H1 (cell line): ENCODE data around the gene KCNMB2. TPM values are rescaled to one million over a fixed set of nuclear protein-coding genes. Genes with fewer than 3 reads are reported as not detected.

Experiments
- CTCF ChIA-PET: fragments of 300-600 bp; sonication (Branson Sonifier 250); formaldehyde crosslinking; loops from one replicate; lab custom pipeline; 2021; ENCODE audit not compliant: partially characterized antibody; lab: Charles Lee
- POLR2A ChIA-PET: fragments of 300-600 bp; sonication (Branson Sonifier 250); formaldehyde crosslinking; loops from one replicate; lab custom pipeline; 2021; ENCODE audit warnings: inconsistent platforms; ENCODE audit not compliant: partially characterized antibody; lab: Charles Lee
- DNase-seq, 2 experiments: peaks; one replicate each; pipeline versions ENCODE4 v3.0.0 to v3.0.0-alpha.2; 2010 to 2022; ENCODE audit warnings: low spot score in 2 of 2, low read depth in 1 of 2, mixed read lengths in 1 of 2
- FAIRE-seq: peaks from 2 replicates; lab custom pipeline; 2011; peaks lifted over from hg19 to GRCh38; lab: Jason Lieb, UNC
- H2AFZ ChIP-seq: 2 replicates; pipeline ENCODE4 v1.8.1; 2012; ENCODE audit warnings: low read length, inconsistent platforms
- H2AK5ac ChIP-seq: 2 replicates; pipeline ENCODE4 v1.6.1; 2013; ENCODE audit warnings: low read depth, low read length
- H2BK120ac ChIP-seq: replicated peaks from 2 replicates; pipeline ENCODE3; 2013; ENCODE audit warnings: low read depth, low read length, inconsistent platforms
- H2BK12ac ChIP-seq: 2 replicates; pipeline ENCODE4 v1.6.1; 2013; ENCODE audit warnings: low read depth, low read length
- H2BK15ac ChIP-seq: 2 replicates; pipeline ENCODE4 v1.6.1; 2013; ENCODE audit warnings: low read length
- H2BK20ac ChIP-seq: 2 replicates; pipeline ENCODE4 v1.6.1; 2013; ENCODE audit warnings: low read length
- H2BK5ac ChIP-seq: 2 replicates; pipeline ENCODE4 v1.6.1; 2013; ENCODE audit warnings: low read depth, low read length
- H3K14ac ChIP-seq: 2 replicates; pipeline ENCODE4 v1.6.1; 2013; ENCODE audit warnings: inconsistent platforms; ENCODE audit not compliant: insufficient read length
- H3K18ac ChIP-seq: 2 replicates; pipeline ENCODE4 v1.6.1; 2013; ENCODE audit warnings: low read length; ENCODE audit errors: extremely low read depth
- H3K23ac ChIP-seq: 2 replicates; pipeline ENCODE4 v1.6.1; 2013; ENCODE audit warnings: inconsistent platforms; ENCODE audit not compliant: insufficient read length
- H3K23me2 ChIP-seq: 2 replicates; pipeline ENCODE4 v1.6.1; 2013; ENCODE audit warnings: low read depth, low read length
- H3K27ac ChIP-seq: 2 replicates; pipeline ENCODE4 v1.6.1; 2011; ENCODE audit warnings: low read depth, low read length, inconsistent platforms
- H3K27me3 ChIP-seq, 4 experiments: replicated peaks in 1 of 4; 1 replicate in 1 of 4; 2 replicates in 3 of 4; pipeline versions ENCODE4 v1.6.1 to v1.8.1; 2011 to 2013; ENCODE audit warnings: low read length in 3 of 4, mild to moderate bottlenecking in 3 of 4, inconsistent platforms in 2 of 4, mixed read lengths in 2 of 4, moderate library complexity in 1 of 4; ENCODE audit not compliant: control insufficient read depth in 3 of 4, insufficient read depth in 3 of 4; ENCODE audit errors: extremely low read depth in 1 of 4
- H3K36me3 ChIP-seq, 4 experiments: 2 replicates each; pipeline versions ENCODE4 v1.6.1 to v1.8.1; 2011 to 2013; ENCODE audit warnings: mild to moderate bottlenecking in 4 of 4, low read length in 3 of 4, moderate library complexity in 2 of 4, control low read depth in 1 of 4, inconsistent platforms in 1 of 4; ENCODE audit not compliant: insufficient read depth in 4 of 4, control insufficient read depth in 2 of 4
- H3K4ac ChIP-seq: replicated peaks from 2 replicates; pipeline ENCODE3; 2013; ENCODE audit warnings: low read length, low read depth, mixed read lengths, inconsistent platforms; ENCODE audit not compliant: insufficient read length
- H3K4me1 ChIP-seq, 4 experiments: replicated peaks in 1 of 4; 1 replicate in 1 of 4; 2 replicates in 3 of 4; pipeline versions ENCODE4 v1.6.1 to v1.8.1; 2011 to 2013; ENCODE audit warnings: low read length in 3 of 4, inconsistent platforms in 2 of 4, mixed read lengths in 1 of 4; ENCODE audit not compliant: insufficient read depth in 4 of 4, control insufficient read depth in 3 of 4
- H3K4me2 ChIP-seq, 2 experiments: 2 replicates each; pipeline versions ENCODE4 v1.6.1 to v1.8.1; 2011 to 2013; ENCODE audit warnings: low read depth in 2 of 2, low read length in 2 of 2, control low read depth in 1 of 2, inconsistent platforms in 1 of 2, mild to moderate bottlenecking in 1 of 2; ENCODE audit not compliant: insufficient read depth in 1 of 2
- H3K4me3 ChIP-seq, 4 experiments: fragments of 200-600, 300-600 bp in 1 of 4; sonication (generic), shearing (Covaris generic), sonication (Bioruptor Twin) in 1 of 4; 2 replicates each; pipeline versions ENCODE4 v1.5.1 to v1.8.1; 2011 to 2016; ENCODE audit warnings: low read length in 4 of 4, low read depth in 3 of 4, control low read depth in 2 of 4, inconsistent platforms in 2 of 4, mild to moderate bottlenecking in 2 of 4, mixed read lengths in 1 of 4, moderate library complexity in 1 of 4; ENCODE audit not compliant: insufficient read depth in 2 of 4; ENCODE audit errors: extremely low read depth in 1 of 4
- H3K56ac ChIP-seq: replicated peaks from 2 replicates; pipeline ENCODE3; 2013; ENCODE audit warnings: low read depth, mild to moderate bottlenecking, mixed read lengths, low read length, inconsistent platforms; ENCODE audit not compliant: insufficient read length
- H3K79me1 ChIP-seq: 2 replicates; pipeline ENCODE4 v1.6.1; 2013; ENCODE audit warnings: low read depth, low read length, control low read depth
- H3K79me2 ChIP-seq, 2 experiments: 2 replicates each; pipeline versions ENCODE4 v1.6.1 to v1.8.1; 2012 to 2013; ENCODE audit warnings: low read length in 2 of 2, mild to moderate bottlenecking in 2 of 2, inconsistent platforms in 1 of 2; ENCODE audit not compliant: insufficient read depth in 2 of 2, control insufficient read depth in 1 of 2
- H3K9ac ChIP-seq, 4 experiments: replicated peaks in 1 of 4; 1 replicate in 1 of 4; 2 replicates in 3 of 4; pipeline versions ENCODE4 v1.6.1 to v1.8.1; 2011 to 2013; ENCODE audit warnings: low read depth in 3 of 4, low read length in 3 of 4, control low read depth in 2 of 4, mild to moderate bottlenecking in 2 of 4, moderate library complexity in 2 of 4, inconsistent platforms in 1 of 4; ENCODE audit errors: extremely low read depth in 1 of 4
- H3K9me3 ChIP-seq, 2 experiments: 2 replicates each; pipeline versions ENCODE4 v1.6.1 to v1.8.1; 2012 to 2013; ENCODE audit warnings: mild to moderate bottlenecking in 2 of 2, moderate library complexity in 2 of 2, control low read depth in 1 of 2, inconsistent platforms in 1 of 2, low read depth in 1 of 2, low read length in 1 of 2, mixed read lengths in 1 of 2; ENCODE audit not compliant: insufficient read depth in 2 of 2
- H4K20me1 ChIP-seq, 2 experiments: replicated peaks in 1 of 2; 2 replicates each; pipeline versions ENCODE3 to v1.8.1; 2011 to 2013; ENCODE audit warnings: inconsistent platforms in 2 of 2, low read length in 2 of 2, mild to moderate bottlenecking in 1 of 2; ENCODE audit not compliant: insufficient read depth in 2 of 2, control insufficient read depth in 1 of 2
- H4K5ac ChIP-seq: 2 replicates; pipeline ENCODE4 v1.6.1; 2013; ENCODE audit warnings: low read length, low read depth, mixed read lengths, inconsistent platforms; ENCODE audit not compliant: insufficient read length
- H4K8ac ChIP-seq: 2 replicates; pipeline ENCODE4 v1.8.0; 2013; ENCODE audit warnings: mild to moderate bottlenecking, moderate library complexity, low read length, inconsistent platforms; ENCODE audit not compliant: insufficient read depth; ENCODE audit errors: extremely low read depth
- H4K91ac ChIP-seq: replicated peaks from 2 replicates; pipeline ENCODE3; 2013; ENCODE audit warnings: low read length, mixed read lengths, inconsistent platforms; ENCODE audit not compliant: insufficient read length
- ASH2L ChIP-seq: fragments of 200-600, 300-600 bp; sonication (generic); IDR thresholded peaks from one replicate; pipeline ENCODE4 v1.7.1; 2017; ENCODE audit warnings: low read length
- BCL11A ChIP-seq, 2 experiments: IDR thresholded peaks; one replicate each; pipeline ENCODE4 v1.6.1; 2011; ENCODE audit warnings: low read depth in 2 of 2, low read length in 2 of 2, mild to moderate bottlenecking in 2 of 2
- E2F6 ChIP-seq: IDR thresholded peaks from 2 replicates; pipeline ENCODE4 v1.6.1; 2012; ENCODE audit warnings: inconsistent platforms
- EP300 ChIP-seq, 2 experiments: IDR thresholded peaks; 1 replicate in 1 of 2; 2 replicates in 1 of 2; pipeline ENCODE4 v1.6.1; 2011 to 2012; ENCODE audit warnings: low read depth in 2 of 2, low read length in 2 of 2, mild to moderate bottlenecking in 2 of 2, borderline replicate concordance in 1 of 2, inconsistent platforms in 1 of 2, moderate library complexity in 1 of 2
- EZH2 ChIP-seq: fragments of 200-600 bp; sonication (generic); IDR thresholded peaks from 2 replicates; pipeline ENCODE4 v1.7.1; 2012; ENCODE audit warnings: low read depth, mild to moderate bottlenecking, moderate library complexity, low read length, inconsistent platforms; ENCODE audit not compliant: severe bottlenecking
- FOSL1 ChIP-seq: IDR thresholded peaks from 2 replicates; pipeline ENCODE4 v1.6.1; 2011; ENCODE audit warnings: mild to moderate bottlenecking, low read depth, low read length, moderate library complexity; ENCODE audit not compliant: insufficient read depth
- HDAC6 ChIP-seq: IDR thresholded peaks from one replicate; pipeline ENCODE4 v1.7.1; 2012; ENCODE audit warnings: low read depth, mild to moderate bottlenecking, inconsistent platforms, low read length, moderate library complexity
- NRF1 ChIP-seq: IDR thresholded peaks from 2 replicates; pipeline ENCODE4 v1.6.1; 2011; ENCODE audit warnings: mild to moderate bottlenecking, low read depth, low read length, improper control_type of control experiment
- SIRT6 ChIP-seq: IDR thresholded peaks from one replicate; pipeline ENCODE4 v1.7.1; 2012; ENCODE audit warnings: low read length, inconsistent platforms
- SP1 ChIP-seq: IDR thresholded peaks from 2 replicates; pipeline ENCODE4 v1.6.1; 2011; ENCODE audit warnings: low read depth, low read length
- WGBS, 2 experiments: shearing (Covaris generic) in 1 of 2; methylation state at CpG; one replicate each; pipeline versions ENCODE4 v1.1.6 to v1.1.7; 2013 to 2015; ENCODE audit warnings: low lambda C conversion rate in 2 of 2, mixed read lengths in 2 of 2, inconsistent platforms in 1 of 2, low coverage in 1 of 2, missing lambda C conversion rate in 1 of 2; ENCODE audit not compliant: insufficient replicate concordance in 2 of 2, insufficient coverage in 1 of 2, insufficient read length in 1 of 2; ENCODE audit errors: extremely low coverage in 1 of 2, missing lambda C conversion rate in 1 of 2; 5-methylcytosine and 5-hydroxymethylcytosine counted together
- polyA plus RNA-seq, 7 experiments: library from polyadenylated mRNA; depleted of rRNA in 3 of 7; stranded (reverse) in 5 of 7; unstranded in 2 of 7; fragments of >200 nt in 5 of 7; fragments of 200-250 nt in 2 of 7; gene quantifications; 1 replicate in 5 of 7; 2 replicates in 1 of 7; 4 replicates in 1 of 7; pipeline versions ENCODE4 v1.2.1 to v1.2.3, GENCODE V29; 2011 to 2013; ENCODE audit warnings: missing spikeins in 2 of 7, mixed read lengths in 2 of 7
- total RNA-seq: library from RNA; stranded (reverse); fragmentation: NEBNext Ultra II Directional; extraction: Animal tissue kit (Norgen Biotek cat#: 25700); gene quantifications from 2 replicates; pipeline ENCODE4 v1.2.1, GENCODE V29; 2021

KCNMB2 gene
- total and polyA plus RNA-seq, 2 of the 8 experiments (the other 6 are each of a cell fraction or from before 2014, with no cell fraction given): not detected

GRCh38 chr3:178705925-178706324, 169.7 kb downstream of the KCNMB2 start:
- CTCF ChIA-PET: interaction anchor here (1.8 kb wide), 1 partner anchor 9 kb away, joined by 5 read pairs; no protein-coding TSS in a partner anchor
- no peak overlapping the region for H3K18ac ChIP-seq
- TF ChIP-seq NRF1 (no peak), BCL11A (IDR thresholded peaks at IDR 0.05; ENCODE audit: low read depth in 2 of 2, low read length in 2 of 2) (no peak), HDAC6 (no peak), EP300 (IDR thresholded peaks at IDR 0.05; ENCODE audit: borderline replicate concordance in 1 of 2, low read depth in 2 of 2, low read length in 2 of 2) (no peak), EZH2 (no peak), E2F6 (no peak), ASH2L (no peak), SP1 (no peak), FOSL1 (no peak), SIRT6 (no peak)

More at GRCh38 chr3:178705925-178706324, 169.7 kb downstream of the KCNMB2 start:
- H3K27ac ChIP-seq: no peak overlapping the region
- no peak overlapping the region for H2BK120ac ChIP-seq
- H3K56ac ChIP-seq: no peak overlapping the region
- H4K20me1 ChIP-seq: no peaks in the 10 kb centered on the region
- no peak overlapping the region for H2AFZ ChIP-seq
- H3K4me1 ChIP-seq: peaks cover 0 to 9% (median 2%) of the 10 kb centered on the region in 4 experiments; a peak in 2 of 7 replicates
- no peak overlapping the region for H3K14ac ChIP-seq
- H2BK20ac ChIP-seq: no peak overlapping the region
- H2BK12ac ChIP-seq: no peak overlapping the region
- DNase-seq: no peak
- no peak overlapping the region for H4K8ac ChIP-seq
- no peak overlapping the region for H3K23ac ChIP-seq
- no peak overlapping the region for H3K4me3 ChIP-seq
- H2BK5ac ChIP-seq: no peak overlapping the region
- no peak overlapping the region for H3K4ac ChIP-seq
- no peaks in the 10 kb centered on the region for H3K27me3 ChIP-seq
- no peak overlapping the region for H4K91ac ChIP-seq
- FAIRE-seq: no peak
- H3K9ac ChIP-seq: no peak overlapping the region
- H3K79me1 ChIP-seq: no peaks in the 10 kb centered on the region
- 80% methylated on average over 4 of the region's 4 CpGs; no CpG with 5 or more reads in 1 of the 2 experiments for WGBS, 2 experiments
- no peak overlapping the region; the same call in 1 of the 2 replicates for H2BK15ac ChIP-seq
- H3K79me2 ChIP-seq: no peaks in the 10 kb centered on the region
- no peak overlapping the region for H2AK5ac ChIP-seq
- no peaks in the 10 kb centered on the region for H3K23me2 ChIP-seq
- no peak overlapping the region for H3K4me2 ChIP-seq
- POLR2A ChIA-PET: interaction anchor here (1.5 kb wide), 1 partner anchor 10 kb away, joined by 3 read pairs; no protein-coding TSS in a partner anchor
- H3K9me3 ChIP-seq: no peaks in the 10 kb centered on the region
- H4K5ac ChIP-seq: no peak overlapping the region
- H3K36me3 ChIP-seq: no peaks in the 10 kb centered on the region
